AG08395 (cell line): ENCODE measurements around the gene CCDC47.

Experiments
- DNase-seq: peaks from one replicate; pipeline ENCODE4 v3.0.0; 2012; ENCODE audit warnings: mixed read lengths, low spot score

Gene CCDC47

DNA sequence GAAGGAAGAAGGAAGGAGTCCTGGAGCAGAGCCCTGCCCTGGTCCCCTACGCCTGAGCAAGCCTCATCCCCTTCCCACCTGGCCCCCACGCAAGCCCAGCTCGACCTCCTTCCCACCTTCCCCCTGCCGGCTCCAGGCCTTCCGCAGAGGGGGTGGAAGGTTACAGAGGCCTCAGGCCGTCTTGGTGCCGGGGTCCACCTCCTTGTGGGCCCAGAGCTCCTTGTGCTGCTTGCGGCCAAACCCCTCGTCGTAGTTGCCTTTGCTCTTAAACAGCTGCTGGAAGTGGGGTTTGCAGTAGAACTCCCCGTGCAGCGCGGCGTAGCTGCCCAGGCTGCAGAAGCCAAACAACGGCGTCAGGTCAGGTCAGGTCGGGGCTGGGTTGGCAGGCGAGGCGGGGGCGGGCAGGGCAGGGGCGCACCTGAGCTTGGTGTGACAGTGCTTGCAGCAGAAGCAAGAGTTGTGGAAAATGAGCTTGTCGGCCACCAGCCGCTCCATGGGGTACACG, 75.0 kb downstream of the CCDC47 start:
- no peak for DNase-seq

DNA sequence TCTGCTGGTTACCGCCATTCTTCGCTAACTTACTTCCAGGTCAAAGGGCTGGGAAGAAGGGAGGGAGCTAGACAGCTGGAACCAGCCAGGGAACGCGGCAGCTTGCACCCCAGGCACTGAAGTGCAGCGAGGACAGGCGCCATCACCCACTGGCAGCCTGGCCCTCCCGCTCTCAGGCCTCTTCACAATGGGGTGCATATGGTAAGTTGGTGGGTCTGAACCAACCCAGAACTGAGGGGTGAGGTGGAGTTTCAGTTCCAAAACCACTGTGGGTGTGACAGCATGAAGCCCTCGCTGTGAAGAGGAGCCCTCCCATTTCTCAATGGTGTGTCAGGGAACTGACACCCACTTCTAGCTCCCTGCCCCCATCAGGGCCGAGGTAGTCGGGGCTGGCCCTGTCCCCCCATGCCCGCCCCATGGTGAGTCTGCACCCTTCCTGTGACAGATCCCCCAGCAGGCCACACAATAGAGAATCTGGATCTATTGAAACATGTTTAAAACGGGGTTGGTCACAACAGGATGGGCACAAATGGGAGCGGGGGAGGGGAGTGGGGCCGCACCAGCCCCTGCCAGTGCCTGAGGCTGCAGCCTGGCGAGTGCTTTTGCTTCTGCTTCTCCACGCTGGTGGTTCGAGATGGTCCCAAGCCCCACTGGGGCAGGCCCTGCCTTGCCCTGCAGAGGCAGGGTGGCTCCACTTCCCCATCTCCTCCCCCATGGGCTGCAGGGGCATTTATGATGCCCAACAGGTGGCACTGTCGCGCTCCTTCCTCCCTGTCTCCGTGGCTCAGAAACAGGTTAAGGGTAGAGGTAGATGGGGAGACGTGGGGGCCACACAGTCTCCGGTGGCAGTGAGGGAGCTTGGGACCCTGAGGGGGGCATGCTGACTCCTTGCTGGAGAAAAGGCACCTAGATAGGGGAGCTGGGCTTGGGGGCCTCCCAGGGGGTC, 75.8 kb downstream of the CCDC47 start:
- DNase-seq = peak; percentile 42

DNA sequence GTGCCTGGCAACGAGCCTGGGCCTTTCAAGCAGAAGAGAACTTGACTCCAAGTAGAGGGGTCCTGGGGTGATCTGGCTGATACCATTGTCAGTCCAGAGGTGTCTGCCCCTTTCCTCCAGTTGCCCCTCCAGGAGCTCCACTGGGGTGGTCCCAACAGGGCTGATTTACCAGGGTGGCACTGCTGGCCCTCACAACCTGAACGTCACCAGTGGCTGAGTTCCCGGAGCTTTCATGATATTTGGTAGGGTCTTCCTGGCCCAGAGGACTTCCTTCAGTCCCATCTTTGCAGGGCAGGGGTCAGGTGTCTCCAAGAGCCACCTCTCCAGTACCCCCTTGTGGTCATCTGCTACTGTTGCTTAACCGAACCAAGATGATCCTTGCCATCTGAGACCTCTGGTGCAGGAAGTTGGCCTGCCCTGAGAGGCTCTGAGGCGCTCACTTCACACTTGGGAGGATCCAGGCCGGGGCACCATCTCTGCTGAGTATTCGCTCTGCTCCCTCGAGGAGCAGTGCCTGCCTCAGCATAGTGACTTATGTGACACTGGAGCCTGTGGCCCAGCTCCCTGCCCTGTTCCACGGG, 76.9 kb downstream of the CCDC47 start:
- DNase-seq = peak; percentile 52

DNA sequence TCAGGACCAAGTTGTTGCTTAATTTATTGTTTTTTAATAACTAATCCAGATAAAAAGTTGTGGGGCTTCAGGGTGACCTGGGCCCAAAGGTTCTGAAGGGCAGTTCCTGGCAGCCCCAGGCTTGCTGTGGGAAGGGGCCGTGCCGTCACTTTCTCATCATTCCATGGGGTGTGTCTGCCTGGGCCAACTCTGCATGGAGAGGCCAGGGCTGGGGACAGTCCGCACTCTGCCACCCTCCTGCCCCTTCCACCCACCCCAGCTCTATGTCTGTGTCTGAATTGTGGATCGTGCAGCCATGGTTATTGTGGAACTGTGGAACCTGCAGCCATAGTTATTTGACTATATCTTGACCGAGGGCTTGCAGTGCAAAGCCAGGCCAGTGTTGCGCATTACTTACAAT, 77.5 kb downstream of the CCDC47 start:
- DNase-seq = no peak
